Stimulated activated CD4-positive, alpha-beta T cell treated with anti-CD3 and anti-CD28 coated beads, Interleukin-4, amount 100 ng/mL, for 4 hours (primary cell): ENCODE data around the gene ZNF423.
"Not testable (repeated sequence)": the region's sequence is repeated elsewhere in the genome, so short reads cannot be mapped to it uniquely, and the experiment has no call there.

ENCODE experiments used
- DNase-seq, 2 experiments: peaks; one replicate each; pipeline ENCODE4 v3.0.0-alpha.2; 2020

Gene ZNF423

GRCh38 chr16:49575346-49576172 is 280.4 kb downstream of the ZNF423 start:
- no peak for DNase-seq

- no peak for DNase-seq
Measured at GRCh38 chr16:49574826-49575225, 281.1 kb downstream of the ZNF423 start.

- DNase-seq, result no peak
Measured at GRCh38 chr16:49567950-49568349, 288.0 kb downstream of the ZNF423 start.

GRCh38 chr16:49566432-49566831 is 289.5 kb downstream of the ZNF423 start:
- DNase-seq, result no peak

GRCh38 chr16:49564496-49565229 is 291.2 kb downstream of the ZNF423 start:
- no peak for DNase-seq

- DNase-seq, result no peak
Measured at GRCh38 chr16:49563666-49564065, 292.2 kb downstream of the ZNF423 start.

GRCh38 chr16:49562894-49563293 is 293.0 kb downstream of the ZNF423 start:
- not testable (repeated sequence) for DNase-seq

GRCh38 chr16:49562228-49562627 is 293.7 kb downstream of the ZNF423 start:
- DNase-seq, result no peak

GRCh38 chr16:49560004-49560830 is 295.7 kb downstream of the ZNF423 start:
- DNase-seq, result no peak

- no peak for DNase-seq
Measured at GRCh38 chr16:49559242-49559641, 296.7 kb downstream of the ZNF423 start.

GRCh38 chr16:49558451-49558850 is 297.5 kb downstream of the ZNF423 start:
- DNase-seq, result no peak

GRCh38 chr16:49556606-49557446 is 299.1 kb downstream of the ZNF423 start:
- no peak for DNase-seq

- DNase-seq, result no peak
Measured at GRCh38 chr16:49556249-49556605, 299.7 kb downstream of the ZNF423 start.

GRCh38 chr16:49554681-49555080 is 301.2 kb downstream of the ZNF423 start:
- DNase-seq, result no peak

GRCh38 chr16:49552313-49552928 is 303.5 kb downstream of the ZNF423 start:
- DNase-seq, result no peak

GRCh38 chr16:49550666-49551065 is 305.2 kb downstream of the ZNF423 start:
- DNase-seq, result no peak

GRCh38 chr16:49550140-49550539 is 305.8 kb downstream of the ZNF423 start:
- DNase-seq, result no peak

- DNase-seq, result no peak
Measured at GRCh38 chr16:49548325-49548970, 307.5 kb downstream of the ZNF423 start.

- DNase-seq, result no peak
Measured at GRCh38 chr16:49547448-49547847, 308.5 kb downstream of the ZNF423 start.

- DNase-seq, result no peak
Measured at GRCh38 chr16:49546735-49547134, 309.2 kb downstream of the ZNF423 start.

- no peak for DNase-seq
Measured at GRCh38 chr16:49545741-49546448, 310.0 kb downstream of the ZNF423 start.
